HCT116 (cell line): Measurements from ENCODE around the gene OPALIN. TPM values are rescaled to one million over a fixed set of nuclear protein-coding genes. Genes with fewer than 3 reads are reported as not detected.

Experiments used
- ATAC-seq: fragments of 200-7000 bp; cut with Tn5 transposase; 2 replicates; pipeline ENCODE4 v1.9.1; 2020; ENCODE audit warnings: mild to moderate bottlenecking, moderate library complexity
- BruUV-seq: library from RNA; stranded (reverse); fragments of 400-500 nt; replicated peaks from 2 replicates; lab custom pipeline; 2021; lab: Mats Ljungman, UMichigan
- CTCF ChIA-PET: fragments of 300-600 bp; sonication (Branson Sonifier 250); formaldehyde crosslinking; loops from one replicate; lab custom pipeline; 2021; ENCODE audit warnings: antibody characterized with exemption; lab: Charles Lee
- POLR2A ChIA-PET: fragments of 300-600, 350-600 bp; sonication (Branson Sonifier 250); formaldehyde crosslinking; loops from one replicate; lab custom pipeline; 2021; ENCODE audit warnings: antibody characterized with exemption; lab: Charles Lee
- RAD21 ChIA-PET, 2 experiments: fragments of 300-600 bp; sonication (Branson Sonifier 250); formaldehyde crosslinking; loops; one replicate each; lab custom pipeline; 2023; ENCODE audit warnings: low total read pairs in 2 of 2; ENCODE audit not compliant: uncharacterized antibody in 2 of 2, unreplicated experiment in 2 of 2, low non-redundant PET in 1 of 2; lab: Charles Lee
- DNase-seq: peaks from one replicate; pipeline ENCODE4 v3.0.0-alpha.2; 2010; ENCODE audit warnings: low read depth, low spot score
- H2AFZ ChIP-seq: fragments of 200-600 bp; shearing (Covaris generic), sonication (generic); 2 replicates; pipeline ENCODE4 v1.6.1; 2017; ENCODE audit warnings: low read depth, mixed run types, mixed read lengths, antibody characterized with exemption, low read length; ENCODE audit not compliant: poor library complexity, severe bottlenecking
- H3K27ac ChIP-seq: 2 replicates; pipeline ENCODE4 v1.5.1; 2012; ENCODE audit warnings: low read depth, low read length
- H3K27me3 ChIP-seq: fragments of 200-600 bp; sonication (generic); 2 replicates; pipeline ENCODE4 v1.6.1; 2016; ENCODE audit warnings: mixed run types, low read length, mixed read lengths; ENCODE audit not compliant: insufficient read depth
- H3K36me3 ChIP-seq, 2 experiments: fragments of 200-500 bp in 1 of 2; fragments of 200-600 bp in 1 of 2; sonication (Bioruptor generic) in 1 of 2; sonication (generic) in 1 of 2; 2 replicates each; pipeline versions ENCODE4 v1.5.1 to v1.6.1; 2014 to 2016; ENCODE audit warnings: low read length in 2 of 2, inconsistent platforms in 1 of 2, mixed read lengths in 1 of 2, mixed run types in 1 of 2; ENCODE audit not compliant: insufficient read depth in 2 of 2, control insufficient read depth in 1 of 2
- H3K4me1 ChIP-seq, 2 experiments: fragments of 200-600 bp in 1 of 2; sonication (generic) in 1 of 2; 2 replicates each; pipeline versions ENCODE4 v1.5.1 to v1.6.1; 2012 to 2017; ENCODE audit warnings: low read length in 2 of 2, inconsistent platforms in 1 of 2, mild to moderate bottlenecking in 1 of 2, mixed read lengths in 1 of 2, mixed run types in 1 of 2, moderate library complexity in 1 of 2; ENCODE audit not compliant: insufficient read depth in 2 of 2, control insufficient read depth in 1 of 2
- H3K4me2 ChIP-seq: fragments of 200-600 bp; sonication (generic); 2 replicates; pipeline ENCODE4 v1.6.1; 2017; ENCODE audit warnings: mixed run types, low read length, mixed read lengths
- H3K4me3 ChIP-seq, 2 experiments: fragments of 200-600 bp in 1 of 2; sonication (generic) in 1 of 2; replicated peaks in 1 of 2; 2 replicates each; pipeline ENCODE4 v1.5.1; 2011 to 2016; ENCODE audit warnings: low read length in 2 of 2, control low read depth in 1 of 2, low read depth in 1 of 2, mild to moderate bottlenecking in 1 of 2, mixed read lengths in 1 of 2, mixed run types in 1 of 2
- H3K79me2 ChIP-seq: fragments of 200-600 bp; sonication (generic); 2 replicates; pipeline ENCODE4 v1.6.1; 2017; ENCODE audit warnings: mild to moderate bottlenecking, mixed run types, low read length, moderate library complexity, mixed read lengths; ENCODE audit not compliant: insufficient read depth
- H3K9ac ChIP-seq: fragments of 200-600 bp; sonication (generic); 2 replicates; pipeline ENCODE4 v1.6.1; 2016; ENCODE audit warnings: low read length, mixed read lengths
- H3K9me2 ChIP-seq: fragments of 200-600 bp; sonication (generic), shearing (Covaris generic); 2 replicates; pipeline ENCODE4 v1.6.1; 2017; ENCODE audit warnings: mixed run types, mild to moderate bottlenecking, moderate library complexity; ENCODE audit not compliant: insufficient read depth
- H3K9me3 ChIP-seq, 2 experiments: fragments of 200-500 bp in 1 of 2; fragments of 200-600 bp in 1 of 2; sonication (Bioruptor generic) in 1 of 2; sonication (generic) in 1 of 2; 2 replicates each; pipeline ENCODE4 v1.6.1; 2014 to 2017; ENCODE audit warnings: low read length in 2 of 2, mixed read lengths in 2 of 2, inconsistent platforms in 1 of 2, low read depth in 1 of 2, mild to moderate bottlenecking in 1 of 2, mixed run types in 1 of 2, moderate library complexity in 1 of 2; ENCODE audit not compliant: control insufficient read depth in 1 of 2, insufficient read depth in 1 of 2
- H4K20me1 ChIP-seq: fragments of 200-600 bp; sonication (generic), shearing (Covaris generic); 2 replicates; pipeline ENCODE4 v1.6.1; 2017; ENCODE audit warnings: mixed run types, mild to moderate bottlenecking, moderate library complexity; ENCODE audit not compliant: insufficient read depth
- ATF3 ChIP-seq: IDR thresholded peaks from 2 replicates; pipeline ENCODE4 v1.6.1; 2012
- CEBPB ChIP-seq: IDR thresholded peaks from 2 replicates; pipeline ENCODE4 v1.6.1; 2012; ENCODE audit warnings: low read depth
- CTCF ChIP-seq, 3 experiments: fragments of 200-600 bp in 1 of 3; sonication (generic) in 1 of 3; IDR thresholded peaks in 2 of 3; conservative IDR thresholded peaks in 1 of 3; 2 replicates each; pipeline ENCODE4 v1.5.1; 2012 to 2017; ENCODE audit warnings: low read depth in 2 of 3, low read length in 2 of 3, antibody characterized with exemption in 1 of 3, borderline replicate concordance in 1 of 3, control low read depth in 1 of 3, mild to moderate bottlenecking in 1 of 3, mixed read lengths in 1 of 3, mixed run types in 1 of 3, moderate library complexity in 1 of 3; ENCODE audit not compliant: insufficient read depth in 1 of 3
- EGR1 ChIP-seq: IDR thresholded peaks from 2 replicates; pipeline ENCODE4 v1.6.1; 2012; ENCODE audit warnings: low read depth
- ELF1 ChIP-seq: IDR thresholded peaks from 2 replicates; pipeline ENCODE4 v1.6.1; 2012; ENCODE audit warnings: low read depth, borderline replicate concordance
- EZH2phosphoT487 ChIP-seq: fragments of 200-600 bp; IDR thresholded peaks from 2 replicates; pipeline ENCODE4 v1.6.1; 2018; ENCODE audit warnings: antibody characterized with exemption, borderline replicate concordance
- FOSL1 ChIP-seq: IDR thresholded peaks from 2 replicates; pipeline ENCODE4 v1.6.1; 2012; ENCODE audit warnings: low read depth
- JUND ChIP-seq: IDR thresholded peaks from 2 replicates; pipeline ENCODE4 v1.6.1; 2012
- POLR2A ChIP-seq: IDR thresholded peaks from 2 replicates; pipeline ENCODE4 v1.7.0; 2011; ENCODE audit warnings: borderline replicate concordance; ENCODE audit not compliant: insufficient read depth, insufficient read length; ENCODE audit errors: extremely low read depth
- REST ChIP-seq: IDR thresholded peaks from 2 replicates; pipeline ENCODE4 v1.6.1; 2012; ENCODE audit warnings: low read depth
- SIN3A ChIP-seq: IDR thresholded peaks from 2 replicates; pipeline ENCODE4 v1.6.1; 2012; ENCODE audit warnings: low read depth
- SRF ChIP-seq: IDR thresholded peaks from 2 replicates; pipeline ENCODE4 v1.6.1; 2012; ENCODE audit warnings: low read depth
- TCF7L2 ChIP-seq: IDR thresholded peaks from 2 replicates; pipeline ENCODE4 v1.7.0; 2011; ENCODE audit warnings: borderline replicate concordance, inconsistent platforms; ENCODE audit not compliant: insufficient read depth, insufficient read length; ENCODE audit errors: extremely low read depth
- YY1 ChIP-seq: IDR thresholded peaks from 2 replicates; pipeline ENCODE4 v1.6.1; 2011; ENCODE audit warnings: low read length, low read depth, moderate library complexity, mild to moderate bottlenecking; ENCODE audit not compliant: insufficient replicate concordance; ENCODE audit errors: extremely low read depth
- ZBTB33 ChIP-seq: IDR thresholded peaks from 2 replicates; pipeline ENCODE4 v1.6.1; 2011; ENCODE audit warnings: mild to moderate bottlenecking, low read length, moderate library complexity; ENCODE audit not compliant: insufficient replicate concordance; ENCODE audit errors: extremely low read depth
- ZFX ChIP-seq: fragments of 450-650 bp; IDR thresholded peaks from 2 replicates; pipeline ENCODE4 v1.6.1; 2017
- ZNF274 ChIP-seq: fragments of 200-500 bp; sonication (Bioruptor generic); IDR thresholded peaks from 2 replicates; pipeline ENCODE4 v1.6.1; 2014; ENCODE audit warnings: mild to moderate bottlenecking, low read depth, low read length, inconsistent platforms
- intact Hi-C: fragments of 100-400 bp; cut with micrococcal nuclease; formaldehyde crosslinking; loops from 2 replicates; pipeline ENCODE4 v1.10.0; 2022
- total RNA-seq: library from RNA; stranded (reverse); gene quantifications from one replicate; pipeline ENCODE4 v1.2.1, GENCODE V29; 2021; ENCODE audit not compliant: unreplicated experiment

Gene OPALIN
- total RNA-seq, 1 experiment from 2014 or later, result not detected

GRCh38 chr10:96387161-96387560 lies 28.4 kb upstream of the OPALIN start:
- Histone ChIP-seq H3K27me3 (peaks cover 6% of the 10 kb centered on the region; the same call in 1 of the 2 replicates), H3K4me2 (no peak overlapping the region), H3K4me3 (no peak overlapping the region), H3K36me3 (no peaks in the 10 kb centered on the region)
- ChIA-PET CTCF (no interaction called here), RAD21 (no interaction called here)
- BruUV-seq, result no TSS peak
- no peak for TF ChIP-seq EGR1
- no peak for TF ChIP-seq SIN3A
- TF ChIP-seq TCF7L2, result no peak
- TF ChIP-seq ZFX, result no peak
- TF ChIP-seq ZNF274, result no peak
- TF ChIP-seq ZBTB33, result no peak
- TF ChIP-seq JUND, result no peak
- TF ChIP-seq YY1, result no peak
- TF ChIP-seq REST, result no peak
- no peak for TF ChIP-seq CEBPB
- no peak for TF ChIP-seq POLR2A
- TF ChIP-seq CTCF (IDR thresholded peaks at IDR 0.05 in 2 of 3, conservative IDR thresholded peaks at IDR 0.05 in 1 of 3; ENCODE audit: borderline replicate concordance in 1 of 3, insufficient read depth in 1 of 3, low read depth in 2 of 3, low read length in 2 of 3), result no peak
- TF ChIP-seq SRF, result no peak
- no peak for TF ChIP-seq FOSL1
- TF ChIP-seq EZH2phosphoT487, result no peak
- TF ChIP-seq ELF1, result no peak
- no peak for TF ChIP-seq ATF3
- TF ChIP-seq, all 23 proteins: peak for 0
- H4K20me1 ChIP-seq, result no peaks in the 10 kb centered on the region
- no peaks in the 10 kb centered on the region for H3K9me2 ChIP-seq
- DNase-seq (no peak), ATAC-seq (no peak)
- no peaks in the 10 kb centered on the region for H3K4me1 ChIP-seq
- POLR2A ChIA-PET, result no interaction called here
- intact Hi-C loops, result no loop called here
- no peaks in the 10 kb centered on the region for H3K9me3 ChIP-seq
- no peak overlapping the region for H2AFZ ChIP-seq
- H3K79me2 ChIP-seq, result no peaks in the 10 kb centered on the region
- H3K27ac ChIP-seq, result no peak overlapping the region
- H3K9ac ChIP-seq, result no peak overlapping the region
